ENCODE results near the gene SCAMP5.

The SCAMP5 gene

DNA sequence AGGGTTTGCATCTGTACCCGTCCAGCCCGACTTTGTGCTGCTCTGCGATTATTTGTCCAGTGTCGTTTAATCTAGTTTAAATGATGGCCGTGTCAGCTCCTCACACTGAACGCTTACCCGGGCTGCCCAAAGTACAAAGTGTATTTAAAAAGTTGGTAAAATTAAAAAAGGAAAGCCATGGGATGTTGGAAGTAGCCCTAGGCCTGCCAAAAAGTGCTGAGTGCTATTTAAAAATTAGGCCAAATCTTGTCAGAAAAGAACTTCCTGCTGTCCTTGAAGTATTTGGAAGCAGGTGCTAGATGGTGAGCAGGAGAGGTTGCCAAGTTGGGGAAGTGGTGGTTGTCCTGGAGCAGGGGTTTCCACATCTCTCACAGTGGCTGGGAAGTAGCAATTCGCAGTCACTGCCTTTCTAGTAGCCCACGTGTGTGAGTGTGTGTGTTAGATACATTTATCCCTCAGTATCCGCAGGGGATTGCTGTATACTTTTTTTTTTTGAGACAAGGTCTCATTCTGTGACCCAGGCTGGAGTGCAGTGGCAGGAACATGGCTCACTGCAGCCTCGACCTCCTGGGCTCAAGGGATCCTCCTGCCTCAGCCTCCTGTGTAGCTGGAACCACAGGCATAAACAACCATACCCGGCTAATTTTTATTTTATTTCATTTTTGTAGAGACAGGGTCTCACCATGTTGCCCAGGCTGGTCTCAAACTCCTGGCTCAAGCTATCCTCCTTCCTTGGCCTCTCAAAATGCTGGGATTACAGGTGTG is 28.7 kb downstream of the SCAMP5 start:
- no peak for DNase-seq

DNA sequence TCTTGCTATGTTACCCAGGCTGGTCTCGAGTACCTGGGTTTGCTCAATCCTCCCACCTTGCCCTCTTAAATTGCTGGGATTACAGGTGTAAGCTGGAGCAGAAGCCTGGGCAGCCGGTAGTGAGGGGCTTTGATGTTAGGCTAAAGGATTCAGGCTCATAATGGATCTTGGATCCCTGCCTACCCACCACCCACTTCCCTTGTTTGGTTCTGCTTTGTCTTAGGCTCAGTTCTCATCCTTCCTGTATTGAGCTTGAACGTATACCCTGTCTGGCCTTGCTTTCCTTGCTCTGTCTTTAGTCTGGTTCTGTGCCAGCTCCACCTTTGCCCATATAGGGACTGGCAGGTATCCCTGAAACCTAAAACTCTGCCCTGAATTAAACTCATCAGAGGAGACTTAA is 29.7 kb downstream of the SCAMP5 start:
- DNase-seq, result no peak

DNA sequence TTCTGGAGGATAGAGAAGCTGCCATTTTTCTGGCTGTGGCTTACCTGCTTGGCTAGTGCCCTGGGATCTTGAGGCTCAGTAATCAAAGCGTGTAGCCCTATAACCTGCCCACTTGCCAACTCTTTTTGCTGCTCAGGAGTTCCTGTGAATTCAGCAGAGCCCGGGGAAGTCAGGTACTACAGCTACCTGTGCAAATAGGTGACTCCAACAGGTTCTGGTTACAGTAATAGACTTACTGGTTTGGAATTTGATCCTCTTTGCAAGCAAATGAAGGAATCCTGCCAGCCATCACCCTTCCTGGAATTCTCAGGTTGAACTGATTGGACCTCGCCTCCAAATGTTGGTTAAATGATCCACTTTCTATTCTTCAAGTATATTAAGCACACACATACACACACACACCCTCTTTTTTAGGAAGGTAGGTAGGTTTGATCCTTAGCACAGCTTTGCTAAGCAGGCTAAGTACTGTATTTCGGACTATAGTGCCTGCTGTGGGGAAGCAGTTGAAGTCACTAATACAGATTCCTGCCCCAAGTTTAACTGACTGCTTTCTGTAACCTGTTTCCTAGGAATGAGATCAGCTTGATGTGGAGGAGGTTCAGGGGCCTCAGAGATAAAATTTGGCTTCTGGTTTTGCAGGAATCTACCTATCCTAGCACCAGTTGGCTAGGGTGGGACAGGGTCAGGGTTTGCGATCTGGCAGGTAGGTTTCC is 30.3 kb downstream of the SCAMP5 start:
- no peak for DNase-seq

- DNase-seq, result no peak
Measured at GRCh38 chr15:75027551-75027950, 32.2 kb downstream of the SCAMP5 start.

DNA sequence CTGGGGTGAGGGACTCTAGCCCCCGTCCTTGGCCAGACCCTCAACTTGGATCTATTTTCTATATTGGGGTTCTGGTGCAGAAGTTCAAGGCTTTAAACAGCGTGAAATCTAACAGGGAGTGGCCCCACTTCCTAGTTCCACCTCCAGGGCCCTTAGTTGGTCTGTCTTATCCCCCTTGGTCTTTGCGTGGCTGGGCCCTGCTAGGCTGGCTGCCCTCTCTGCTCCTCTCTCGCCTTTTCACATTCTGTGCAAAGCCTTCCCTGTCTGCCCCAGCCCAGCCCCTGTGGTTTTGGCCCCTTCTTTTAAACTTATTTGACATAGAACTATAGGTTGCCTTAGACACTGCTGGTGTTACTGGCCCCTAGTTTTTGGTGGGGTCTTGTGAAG is 33.6 kb downstream of the SCAMP5 start:
- no peak for DNase-seq

GRCh38 chr15:75029378-75030022 is 34.1 kb downstream of the SCAMP5 start:
- DNase-seq, result peak; percentile 90

- DNase-seq, result no peak
Measured at GRCh38 chr15:75030023-75030413, 34.7 kb downstream of the SCAMP5 start.

DNA sequence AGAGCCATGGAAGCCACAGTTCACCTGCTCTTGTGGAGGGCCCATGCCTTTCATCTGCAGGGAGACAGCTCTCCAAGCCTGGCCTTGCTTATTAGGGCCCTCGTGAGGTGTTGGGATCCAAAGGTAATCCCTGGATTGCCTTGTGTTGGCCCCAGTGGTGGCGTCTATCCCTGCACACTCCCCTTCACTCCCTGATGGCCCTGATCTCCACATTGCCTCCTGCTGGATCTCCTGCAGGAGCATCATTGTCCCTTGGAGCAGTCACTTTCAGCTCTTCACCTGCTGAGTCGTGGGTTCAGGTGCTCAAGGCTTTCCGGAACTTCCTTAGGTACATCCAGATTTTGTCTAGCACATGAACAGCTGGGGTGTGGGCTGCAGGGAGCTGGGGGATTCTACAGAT is 35.1 kb downstream of the SCAMP5 start:
- DNase-seq, result no peak

- DNase-seq, result no peak
Measured at GRCh38 chr15:75031848-75032247, 36.5 kb downstream of the SCAMP5 start.

GRCh38 chr15:75032395-75032794 is 37.0 kb downstream of the SCAMP5 start:
- DNase-seq, result no peak

- no peak for DNase-seq
Measured at GRCh38 chr15:75033809-75034208, 38.4 kb downstream of the SCAMP5 start.

- DNase-seq, result no peak
Measured at GRCh38 chr15:75034615-75035014, 39.3 kb downstream of the SCAMP5 start.

DNA sequence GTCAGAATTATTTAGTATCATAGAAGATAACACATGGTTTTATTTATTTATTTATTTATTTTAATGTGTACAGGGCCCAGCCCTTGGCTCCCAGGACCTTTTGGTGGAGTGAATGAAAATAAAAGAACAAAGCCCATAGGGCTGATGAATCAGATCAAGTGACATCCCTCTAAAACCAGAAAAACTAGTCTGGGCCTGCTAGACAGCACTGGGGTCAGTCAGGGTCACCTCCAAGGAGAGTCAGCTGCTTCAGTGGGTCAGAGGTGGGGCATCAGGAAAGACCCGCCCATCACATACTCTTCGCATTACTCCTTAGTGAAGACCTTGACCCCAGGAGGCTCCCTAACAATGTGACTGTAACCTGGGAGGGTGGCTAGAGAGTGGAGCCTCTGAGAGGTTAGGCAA is 40.9 kb downstream of the SCAMP5 start:
- DNase-seq, result no peak

DNA sequence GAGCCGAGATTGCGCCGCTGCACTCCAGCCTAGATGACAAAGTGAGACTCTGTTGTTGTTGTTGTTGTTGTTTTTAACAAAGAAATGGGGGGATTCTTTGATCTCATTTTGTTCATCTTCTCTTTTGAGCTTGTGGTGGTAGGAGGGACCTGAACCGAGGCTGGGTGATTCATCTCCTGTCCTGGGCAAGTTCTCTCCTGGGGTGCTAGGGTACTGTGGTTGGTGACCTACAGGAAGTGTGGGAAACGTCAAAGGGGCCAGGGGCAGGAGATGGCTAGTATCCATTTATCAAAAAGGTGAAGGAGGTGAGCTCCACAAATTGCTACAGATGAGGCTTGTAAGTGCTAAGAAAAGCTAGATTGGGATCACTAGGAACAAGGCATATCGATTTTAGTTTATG is 42.3 kb downstream of the SCAMP5 start:
- DNase-seq, result no peak

DNA sequence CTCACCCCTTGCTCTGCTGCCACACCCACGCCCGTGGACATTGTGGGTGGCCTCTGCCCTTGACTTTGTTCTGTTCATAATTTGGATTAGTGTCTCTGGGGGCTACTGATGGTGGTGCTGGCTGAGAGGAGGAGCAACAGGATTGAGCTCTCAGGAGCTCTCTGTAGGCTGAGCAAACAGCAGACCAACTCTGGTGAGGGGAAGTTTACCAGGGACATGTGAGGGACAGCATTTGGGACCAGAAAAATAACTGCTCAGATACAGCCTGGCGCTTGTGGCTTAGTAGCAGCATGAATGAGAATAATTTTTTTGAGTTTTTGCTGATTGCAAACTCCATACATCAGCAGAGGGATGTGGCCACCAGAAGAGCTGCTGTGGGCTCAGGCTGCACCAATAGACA is 42.9 kb downstream of the SCAMP5 start:
- DNase-seq, result no peak

- peak; percentile 28 for DNase-seq
Measured at GRCh38 chr15:75042730-75043508, 47.6 kb downstream of the SCAMP5 start.

DNA sequence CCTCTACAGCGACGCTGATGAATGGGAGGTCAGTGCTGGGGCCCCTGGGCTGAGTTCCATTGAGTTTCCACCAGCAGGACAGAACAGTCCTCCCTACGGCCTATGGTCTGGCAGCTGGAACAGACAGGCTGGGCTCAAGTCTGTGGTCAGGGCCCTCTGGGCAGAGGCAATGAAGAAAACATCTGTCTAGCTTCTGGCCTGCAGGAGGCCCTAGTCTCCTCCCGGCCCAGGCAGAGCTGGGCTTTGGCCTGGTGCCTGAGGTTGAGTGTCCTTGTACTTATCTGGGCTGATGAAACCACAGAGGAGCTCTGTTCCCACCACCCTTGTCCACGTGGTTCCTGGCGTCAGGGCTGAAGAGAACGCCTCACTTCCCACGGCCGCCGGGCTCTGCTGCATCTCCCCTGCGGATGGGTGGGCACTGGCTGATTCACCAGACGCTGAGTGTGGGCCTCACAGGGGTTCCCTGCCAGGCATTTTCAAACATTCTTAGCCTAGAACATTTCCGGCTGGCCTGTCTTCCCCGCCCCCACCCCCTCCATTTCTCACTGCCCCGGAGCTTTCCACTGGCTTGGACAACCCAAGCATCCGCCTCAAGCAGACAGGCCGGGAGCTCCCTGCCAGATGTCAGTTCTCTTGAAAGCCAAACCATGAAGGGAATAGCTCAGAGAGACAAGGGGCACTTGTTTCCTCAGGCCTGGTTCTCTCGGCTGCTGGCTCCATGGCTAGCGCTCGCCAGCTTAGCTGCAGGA is 48.3 kb downstream of the SCAMP5 start:
- no peak for DNase-seq

DNA sequence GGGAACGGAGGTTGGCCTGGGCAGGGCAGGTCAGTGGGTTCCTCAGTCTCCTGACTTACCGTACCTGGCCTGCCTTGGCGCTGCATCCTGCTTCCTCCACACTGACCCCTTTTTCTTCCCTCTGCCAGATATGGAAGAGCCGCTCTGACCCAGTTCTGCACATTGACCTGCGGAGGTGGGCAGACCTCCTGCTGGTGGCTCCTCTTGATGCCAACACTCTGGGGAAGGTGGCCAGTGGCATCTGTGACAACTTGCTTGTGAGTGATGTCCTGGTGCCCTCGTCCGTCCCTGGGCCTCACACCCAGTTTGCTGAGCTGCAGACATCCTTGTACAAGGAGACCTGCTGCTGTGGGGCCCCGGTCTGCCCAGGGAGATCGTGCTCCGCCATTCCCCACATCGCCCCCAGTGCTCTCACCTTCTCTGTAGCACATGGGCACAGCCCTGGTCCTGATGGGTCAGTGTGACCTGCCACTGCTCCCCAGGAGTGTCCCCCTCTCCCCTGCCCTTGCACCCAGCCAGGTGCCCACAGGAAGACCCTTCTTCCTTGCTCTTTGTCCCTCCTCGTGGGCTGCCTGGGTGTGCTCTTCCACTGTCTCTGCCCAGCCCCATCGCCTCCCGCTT is 49.0 kb downstream of the SCAMP5 start:
- no peak for DNase-seq

DNA sequence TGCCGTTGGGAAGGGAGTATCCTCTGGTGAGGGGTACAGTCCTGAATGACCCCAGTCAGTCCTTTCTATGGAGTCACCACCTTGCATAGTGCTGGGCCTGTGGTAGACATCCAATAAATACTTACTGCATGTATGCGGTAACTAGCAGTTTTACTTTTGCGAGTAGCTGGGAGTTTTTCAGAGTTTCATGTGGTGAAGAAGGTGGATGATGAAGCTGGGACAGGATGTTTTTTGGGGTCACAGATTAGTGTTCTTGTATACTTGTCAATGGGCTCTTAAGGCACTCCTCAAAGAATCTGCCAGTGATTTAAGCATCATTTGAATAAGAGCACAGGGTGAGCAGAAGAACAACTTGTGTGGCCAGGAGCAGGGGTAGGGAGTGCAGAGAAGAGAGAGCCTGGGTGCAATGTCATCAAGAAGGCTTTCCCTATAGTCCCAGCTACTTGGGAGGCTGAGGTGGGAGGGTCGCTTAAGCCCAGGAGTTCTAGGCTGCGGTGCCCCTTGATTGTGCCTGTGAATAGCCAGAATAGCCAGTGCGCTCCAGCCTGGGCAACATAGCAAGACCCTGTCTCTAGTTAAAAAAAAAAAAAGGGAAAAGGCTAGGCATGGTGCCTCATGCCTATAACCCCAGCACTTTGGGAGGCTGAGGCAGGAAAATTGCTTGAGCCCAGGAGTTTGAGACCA is 50.1 kb downstream of the SCAMP5 start:
- no peak for DNase-seq

GRCh38 chr15:75048394-75048793 is 53.0 kb downstream of the SCAMP5 start:
- no peak for DNase-seq

DNA sequence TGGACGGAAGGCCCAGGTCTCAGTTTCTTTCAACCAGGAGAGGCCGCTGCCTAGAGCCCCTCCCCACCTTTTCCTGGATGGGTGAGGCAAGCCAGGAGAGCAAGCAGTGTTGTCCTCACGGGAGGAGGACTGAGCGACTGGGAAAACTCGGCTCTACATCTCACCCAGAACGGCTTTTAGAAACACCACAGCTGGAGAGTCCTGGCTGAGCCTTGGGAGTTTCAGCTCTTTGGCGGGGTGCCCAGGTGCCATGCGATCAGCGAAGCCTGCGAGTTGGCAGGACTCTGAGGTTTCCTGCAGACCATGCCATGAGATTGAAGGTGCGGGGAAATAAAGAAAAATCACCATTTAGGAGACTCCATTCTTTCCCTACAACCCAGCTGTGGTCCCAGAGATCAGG is 54.0 kb downstream of the SCAMP5 start:
- no peak for DNase-seq

DNA sequence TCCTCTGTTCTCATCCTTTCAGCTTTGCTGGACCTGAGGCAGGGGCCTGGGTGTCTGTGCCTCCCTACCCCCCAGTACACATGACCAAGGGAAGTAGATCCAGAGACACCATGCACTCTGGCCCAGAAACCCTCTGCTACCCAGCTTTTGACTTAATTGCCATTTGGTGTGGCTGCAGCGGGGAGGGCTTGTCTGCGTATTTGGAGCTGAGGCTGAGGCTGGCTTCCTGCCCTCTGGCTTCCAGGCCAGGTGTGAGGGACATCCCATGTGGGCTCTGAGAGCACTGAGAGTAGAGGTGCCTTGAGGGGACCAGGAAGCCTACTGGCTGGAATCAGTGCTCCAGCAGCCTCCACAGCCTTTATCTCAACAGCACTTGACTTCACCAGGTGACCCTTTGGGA is 54.9 kb downstream of the SCAMP5 start:
- no peak for DNase-seq

Measured in activated CD4-positive, alpha-beta T cell treated with anti-CD3 and anti-CD28 coated beads, Interleukin-2, amount 50 U/mL, for 1 hour (primary cell).